HG03520 (cell line): ENCODE measurements around the gene KIF26B.
"Not testable (repeated sequence)": the region's sequence is repeated elsewhere in the genome, so short reads cannot be mapped to it uniquely, and the experiment has no call there.

Source experiments
- ATAC-seq: cut with Tn5 transposase; IDR thresholded peaks from one replicate; pipeline ENCODE4 v1.9.1; 2021; ENCODE audit warnings: mild to moderate bottlenecking, moderate library complexity; ENCODE audit not compliant: unreplicated experiment

The KIF26B gene

GRCh38 chr1:245377854-245378253 is 223.1 kb downstream of the KIF26B start:
- no peak for ATAC-seq

GRCh38 chr1:245378311-245378722 is 223.5 kb downstream of the KIF26B start:
- ATAC-seq: no peak

- ATAC-seq: no peak
Observed at GRCh38 chr1:245378745-245379144, 224.0 kb downstream of the KIF26B start.

GRCh38 chr1:245380790-245381535 is 226.2 kb downstream of the KIF26B start:
- ATAC-seq: no peak

GRCh38 chr1:245382981-245383380 is 228.2 kb downstream of the KIF26B start:
- ATAC-seq: no peak

- no peak for ATAC-seq
Observed at GRCh38 chr1:245383396-245384330, 228.9 kb downstream of the KIF26B start.

- ATAC-seq: no peak
Observed at GRCh38 chr1:245386297-245386971, 231.6 kb downstream of the KIF26B start.

- ATAC-seq: no peak
Observed at GRCh38 chr1:245388687-245389086, 233.9 kb downstream of the KIF26B start.

GRCh38 chr1:245389873-245390272 is 235.1 kb downstream of the KIF26B start:
- no peak for ATAC-seq

- no peak for ATAC-seq
Observed at GRCh38 chr1:245390975-245391374, 236.2 kb downstream of the KIF26B start.

- ATAC-seq: no peak
Observed at GRCh38 chr1:245393694-245394093, 238.9 kb downstream of the KIF26B start.

- ATAC-seq: no peak
Observed at GRCh38 chr1:245395680-245396079, 240.9 kb downstream of the KIF26B start.

- ATAC-seq: no peak
Observed at GRCh38 chr1:245396615-245397014, 241.8 kb downstream of the KIF26B start.

- no peak for ATAC-seq
Observed at GRCh38 chr1:245397771-245398170, 243.0 kb downstream of the KIF26B start.

- no peak for ATAC-seq
Observed at GRCh38 chr1:245398180-245398579, 243.4 kb downstream of the KIF26B start.

GRCh38 chr1:245401881-245402587 is 247.2 kb downstream of the KIF26B start:
- ATAC-seq: no peak

- ATAC-seq: not testable (repeated sequence)
Observed at GRCh38 chr1:245402998-245403397, 248.2 kb downstream of the KIF26B start.

GRCh38 chr1:245404527-245404926 is 249.7 kb downstream of the KIF26B start:
- no peak for ATAC-seq

- no peak for ATAC-seq
Observed at GRCh38 chr1:245404952-245405351, 250.2 kb downstream of the KIF26B start.

- no peak for ATAC-seq
Observed at GRCh38 chr1:245406426-245406825, 251.6 kb downstream of the KIF26B start.

- no peak for ATAC-seq
Observed at GRCh38 chr1:245407983-245408382, 253.2 kb downstream of the KIF26B start.
